Fibroblast of villous mesenchyme (primary cell): ENCODE results near the gene MRPS7. TPM values are rescaled to one million over a fixed set of nuclear protein-coding genes. Genes with fewer than 3 reads are reported as not detected.

Source experiments
- DNase-seq: peaks from one replicate; pipeline ENCODE4 v3.0.0-alpha.2; 2010; ENCODE audit warnings: low read depth
- H3K4me3 ChIP-seq: 2 replicates; pipeline ENCODE4 v1.5.1; 2011; ENCODE audit warnings: low read depth, mild to moderate bottlenecking, low read length
- total RNA-seq: library from RNA; depleted of rRNA; stranded (reverse); fragments of >200 nt; gene quantifications from 2 replicates; pipeline ENCODE4 v1.2.3, GENCODE V29; 2012
- TF ChIP-seq, protein P1 (sequence below): IDR thresholded peaks from 2 replicates; pipeline ENCODE4 v1.5.1; 2012; ENCODE audit warnings: low read depth, mild to moderate bottlenecking, low read length; ENCODE audit not compliant: insufficient read depth

MRPS7 gene
- 57.0 and 70.8 TPM in 2 replicates for total RNA-seq

DNA sequence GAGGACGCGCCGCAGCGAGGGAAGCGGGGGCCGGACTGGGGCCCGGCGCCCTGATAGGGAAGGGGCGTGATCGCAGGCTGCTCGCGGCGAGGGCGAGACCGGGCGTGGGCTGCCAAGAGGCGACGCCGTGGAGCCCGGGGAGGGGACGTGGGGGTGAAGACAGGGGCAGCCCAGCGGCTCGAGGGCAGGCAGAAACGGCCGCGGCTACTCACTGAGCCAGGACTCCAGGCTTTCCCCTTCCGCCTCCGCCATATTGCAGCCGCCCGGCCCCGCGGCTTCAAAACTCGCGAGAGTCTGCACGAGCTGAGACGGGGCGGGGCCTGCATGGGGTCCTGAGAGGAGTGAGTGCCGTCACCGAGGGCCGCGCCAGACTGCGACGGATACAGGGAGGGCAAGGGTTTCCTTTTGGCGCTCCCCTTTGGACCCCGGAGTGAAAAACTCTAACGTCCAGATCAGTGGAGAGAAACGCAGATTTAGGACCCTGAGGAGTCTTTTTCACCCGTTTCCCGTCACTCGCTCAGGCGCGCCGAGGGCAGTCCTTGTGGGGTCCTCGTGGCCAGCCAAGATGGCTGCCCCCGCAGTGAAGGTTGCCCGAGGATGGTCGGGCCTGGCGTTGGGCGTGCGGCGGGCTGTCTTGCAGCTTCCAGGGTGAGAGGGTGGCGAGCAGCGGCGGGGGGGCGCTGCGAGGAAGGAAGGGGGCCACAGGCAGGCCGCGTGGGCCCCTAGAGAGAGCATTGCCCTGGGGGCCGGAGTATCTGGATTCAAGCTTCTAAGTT, at the start of gene MRPS7, which contains the start of gene GGA3:
Gene MRPS7, plus strand, starts transcription at position 544 of the 776 bp plus-strand sequence. Its CDS starts 22 bp downstream, at position 566.
Gene GGA3, minus strand, starts transcription at position 271 of the 776 bp plus-strand sequence. Its CDS starts 19 bp downstream, at position 252.
- TF ChIP-seq, protein P1, sequence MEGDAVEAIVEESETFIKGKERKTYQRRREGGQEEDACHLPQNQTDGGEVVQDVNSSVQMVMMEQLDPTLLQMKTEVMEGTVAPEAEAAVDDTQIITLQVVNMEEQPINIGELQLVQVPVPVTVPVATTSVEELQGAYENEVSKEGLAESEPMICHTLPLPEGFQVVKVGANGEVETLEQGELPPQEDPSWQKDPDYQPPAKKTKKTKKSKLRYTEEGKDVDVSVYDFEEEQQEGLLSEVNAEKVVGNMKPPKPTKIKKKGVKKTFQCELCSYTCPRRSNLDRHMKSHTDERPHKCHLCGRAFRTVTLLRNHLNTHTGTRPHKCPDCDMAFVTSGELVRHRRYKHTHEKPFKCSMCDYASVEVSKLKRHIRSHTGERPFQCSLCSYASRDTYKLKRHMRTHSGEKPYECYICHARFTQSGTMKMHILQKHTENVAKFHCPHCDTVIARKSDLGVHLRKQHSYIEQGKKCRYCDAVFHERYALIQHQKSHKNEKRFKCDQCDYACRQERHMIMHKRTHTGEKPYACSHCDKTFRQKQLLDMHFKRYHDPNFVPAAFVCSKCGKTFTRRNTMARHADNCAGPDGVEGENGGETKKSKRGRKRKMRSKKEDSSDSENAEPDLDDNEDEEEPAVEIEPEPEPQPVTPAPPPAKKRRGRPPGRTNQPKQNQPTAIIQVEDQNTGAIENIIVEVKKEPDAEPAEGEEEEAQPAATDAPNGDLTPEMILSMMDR: no peak
- peak; percentile 94 for DNase-seq
- H3K4me3 ChIP-seq: peak within 1 kb of the TSS; percentile 96

DNA sequence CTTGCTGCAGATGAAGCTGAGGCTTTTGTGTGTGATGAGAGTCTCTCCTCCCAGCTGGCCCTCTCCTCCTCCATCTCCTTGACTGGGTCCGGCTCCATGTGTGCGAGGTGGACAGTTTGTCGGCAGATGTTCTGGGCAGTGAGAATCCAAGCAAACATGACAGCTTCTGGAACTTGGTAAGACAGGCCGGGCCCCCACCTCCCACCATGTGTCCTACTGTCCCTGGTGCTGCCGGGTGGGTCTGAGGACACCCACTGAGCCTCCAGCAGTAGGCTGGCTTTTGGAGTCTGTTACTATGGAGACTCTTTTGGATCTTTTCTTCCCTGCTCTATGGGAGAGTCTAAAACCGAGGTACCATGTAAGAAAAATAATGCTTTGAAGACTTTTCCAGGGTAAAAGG, 43.5 kb upstream of the MRPS7 start:
- TF ChIP-seq, protein P1: no peak
- no peak overlapping the region for H3K4me3 ChIP-seq
- DNase-seq: no peak

DNA sequence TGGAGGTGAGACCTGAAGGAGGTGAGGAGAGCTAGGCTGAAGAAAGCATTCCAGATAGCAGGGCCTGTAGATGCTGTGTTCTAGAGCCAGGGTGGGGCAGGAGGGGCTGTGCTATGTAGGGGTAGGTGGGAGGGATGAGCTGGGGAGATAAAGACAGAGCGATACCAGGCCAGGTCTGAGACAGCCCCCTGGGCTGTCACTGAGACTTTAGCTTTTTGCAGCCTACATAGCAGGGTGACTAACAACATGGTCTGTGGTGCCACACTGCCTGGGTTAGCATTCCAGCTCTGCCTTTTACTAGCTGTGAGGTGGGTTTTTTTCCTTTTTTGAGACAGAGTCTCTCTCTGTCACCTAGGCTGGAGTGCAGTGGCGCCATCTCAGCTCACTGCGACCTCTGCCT, 41.9 kb upstream of the MRPS7 start:
- no peak for DNase-seq
- TF ChIP-seq, protein P1: no peak
- no peak overlapping the region for H3K4me3 ChIP-seq

DNA sequence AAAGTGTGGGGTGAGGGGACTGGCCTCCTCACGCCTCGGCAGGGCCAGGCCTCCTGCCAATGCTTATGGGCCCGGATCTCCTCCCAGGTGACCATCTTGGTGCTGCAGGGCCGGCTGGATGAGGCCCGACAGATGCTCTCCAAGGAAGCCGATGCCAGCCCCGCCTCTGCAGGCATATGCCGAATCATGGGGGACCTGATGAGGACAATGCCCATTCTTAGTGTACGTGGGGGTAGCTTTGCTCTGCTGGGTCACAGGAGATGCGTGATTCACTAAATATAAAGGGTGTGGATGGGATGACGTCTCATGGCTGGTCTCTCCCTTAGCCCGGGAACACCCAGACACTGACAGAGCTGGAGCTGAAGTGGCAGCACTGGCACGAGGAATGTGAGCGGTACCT, 36.7 kb upstream of the MRPS7 start:
- TF ChIP-seq, protein P1: no peak
- H3K4me3 ChIP-seq: no peak overlapping the region
- DNase-seq: no peak

DNA sequence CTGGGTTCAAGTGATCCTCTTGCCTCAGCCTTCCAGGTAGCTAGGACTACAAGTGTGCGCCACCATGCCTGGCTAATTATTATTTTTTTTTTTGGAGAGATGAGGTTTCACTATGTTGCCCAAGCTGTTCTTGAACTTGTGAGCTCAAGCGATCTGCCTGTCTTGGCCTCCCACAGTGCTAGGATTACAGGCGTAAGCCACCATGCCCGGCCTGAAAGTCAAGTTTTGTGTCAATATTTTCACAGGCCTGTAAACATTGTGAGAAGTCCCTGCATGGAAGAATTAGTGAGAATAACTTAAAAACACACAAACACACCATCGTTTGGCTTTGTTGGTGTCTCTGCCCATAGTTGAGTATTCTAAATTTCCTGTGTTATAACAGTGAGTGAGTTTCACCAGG, 34.0 kb upstream of the MRPS7 start:
- TF ChIP-seq, protein P1: no peak
- no peak for DNase-seq
- H3K4me3 ChIP-seq: no peak overlapping the region

DNA sequence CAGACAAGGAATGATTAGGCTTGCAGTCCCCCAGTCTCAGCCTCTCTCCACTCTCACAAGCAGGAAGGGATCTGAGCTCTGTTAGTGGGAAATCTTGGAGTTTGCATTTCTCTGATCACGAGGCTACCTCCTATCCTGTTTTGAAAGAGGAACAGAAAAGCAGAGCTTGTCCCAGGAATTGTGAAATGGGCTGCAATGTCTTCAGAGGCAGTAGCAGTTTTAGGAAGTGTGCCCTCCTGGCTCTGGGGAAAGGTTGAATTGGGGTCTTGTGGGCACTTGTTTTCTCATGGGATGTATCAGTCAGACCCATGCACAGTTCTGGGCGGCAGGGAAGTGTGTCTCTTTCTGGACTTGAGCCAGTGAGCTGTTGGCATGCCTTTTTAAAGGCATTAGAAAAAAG, 33.4 kb upstream of the MRPS7 start:
- peak; percentile 22 for DNase-seq

More for the DNA sequence above, 33.4 kb upstream of the MRPS7 start:
- TF ChIP-seq, protein P1: no peak
- H3K4me3 ChIP-seq: no peak overlapping the region
